T-cell (primary cell): ENCODE measurements around the gene COG1. TPM values are rescaled to one million over a fixed set of nuclear protein-coding genes. Genes with fewer than 3 reads are reported as not detected.

Experiments used
- ATAC-seq, 4 experiments: fragments of 200-7000 bp in 3 of 4; fragments of 150-1000 bp in 1 of 4; cut with Tn5 transposase; replicated peaks in 1 of 4; 1 replicate in 3 of 4; 2 replicates in 1 of 4; pipeline ENCODE4 v1.10.0; 2021; ENCODE audit warnings: moderate library complexity in 3 of 4, mild to moderate bottlenecking in 2 of 4, moderate number of reproducible peaks in 1 of 4
- CTCF ChIA-PET, 2 donors: fragments of 300-600 bp; sonication (Branson Sonifier 250); formaldehyde crosslinking; loops; one replicate each; lab custom pipeline; 2022; ENCODE audit warnings: antibody characterized with exemption in 2 of 2; lab: Charles Lee
- POLR2A ChIA-PET, 2 donors: fragments of 300-600 bp; sonication (Branson Sonifier 250); formaldehyde crosslinking; loops; one replicate each; lab custom pipeline; 2022; ENCODE audit warnings: antibody characterized with exemption in 2 of 2; lab: Charles Lee
- DNase-seq, 35 experiments: peaks; one replicate each; pipeline versions ENCODE4 v3.0.0 to v3.0.0-alpha.2; 2013 to 2023
- H3K27ac ChIP-seq: one replicate; pipeline ENCODE4 v1.5.1; 2013; ENCODE audit warnings: low read length
- H3K27me3 ChIP-seq, 2 experiments: replicated peaks in 1 of 2; 1 replicate in 1 of 2; 2 replicates in 1 of 2; pipeline versions ENCODE4 v1.6.1 to v1.7.0; 2013; ENCODE audit warnings: low read length in 1 of 2, mixed read lengths in 1 of 2; ENCODE audit not compliant: control insufficient read depth in 2 of 2, insufficient read depth in 2 of 2; ENCODE audit errors: extremely low read depth in 1 of 2
- H3K36me3 ChIP-seq, 2 donors: 1 replicate in 1 of 2; 2 replicates in 1 of 2; pipeline versions ENCODE4 v1.6.1 to v1.7.0; 2013; ENCODE audit warnings: low read length in 1 of 2; ENCODE audit not compliant: control insufficient read depth in 2 of 2, insufficient read depth in 1 of 2; ENCODE audit errors: extremely low read depth in 1 of 2
- H3K4me1 ChIP-seq, 2 experiments: 1 replicate in 1 of 2; 2 replicates in 1 of 2; pipeline versions ENCODE4 v1.6.1 to v1.7.0; 2013; ENCODE audit warnings: low read length in 2 of 2, mixed read lengths in 1 of 2; ENCODE audit not compliant: insufficient read depth in 2 of 2, control insufficient read depth in 1 of 2; ENCODE audit errors: extremely low read depth in 1 of 2
- H3K4me3 ChIP-seq, 2 donors: 1 replicate in 1 of 2; 2 replicates in 1 of 2; pipeline versions ENCODE4 v1.5.1 to v1.7.0; 2013; ENCODE audit warnings: mild to moderate bottlenecking in 2 of 2, low read length in 1 of 2, moderate library complexity in 1 of 2; ENCODE audit not compliant: control insufficient read depth in 1 of 2; ENCODE audit errors: extremely low read depth in 1 of 2
- H3K9me3 ChIP-seq: 2 replicates; pipeline ENCODE4 v1.7.0; 2013
- H3K27ac Mint-ChIP-seq, 2 donors: one replicate each; pipeline ENCODE4 v1.8.0; 2020 to 2021; ENCODE audit warnings: mild to moderate bottlenecking in 2 of 2, mixed read lengths in 2 of 2
- H3K27me3 Mint-ChIP-seq, 2 donors: one replicate each; pipeline ENCODE4 v1.8.0; 2021 to 2022; ENCODE audit warnings: mixed read lengths in 2 of 2
- H3K36me3 Mint-ChIP-seq: one replicate; pipeline ENCODE4 v1.8.0; 2021; ENCODE audit warnings: mixed read lengths
- H3K4me1 Mint-ChIP-seq, 3 donors: one replicate each; pipeline ENCODE4 v1.8.0; 2020 to 2022; ENCODE audit warnings: mixed read lengths in 3 of 3, mild to moderate bottlenecking in 1 of 3
- H3K4me3 Mint-ChIP-seq, 3 donors: one replicate each; pipeline ENCODE4 v1.8.0; 2020 to 2022; ENCODE audit warnings: mild to moderate bottlenecking in 3 of 3, mixed read lengths in 3 of 3, moderate library complexity in 3 of 3
- H3K9me3 Mint-ChIP-seq, 3 donors: one replicate each; pipeline ENCODE4 v1.8.0; 2020 to 2022; ENCODE audit warnings: mixed read lengths in 3 of 3
- WGBS: methylation state at CpG from one replicate; pipeline ENCODE4 v1.1.5; 2013; ENCODE audit warnings: missing lambda C conversion rate; ENCODE audit not compliant: insufficient coverage; 5-methylcytosine and 5-hydroxymethylcytosine counted together
- total RNA-seq, 35 experiments: library from RNA in 6 of 35; stranded (reverse) in 6 of 35; fragments of 120-200 nt in 1 of 35; gene quantifications; one replicate each; pipeline versions ENCODE4 v1.2.1 to v1.2.4 and lab custom pipeline; 2013 to 2026

COG1 gene
- total RNA-seq, 5 donors from 2014 or later (not counting 1 experiment from before 2014, with no cell fraction given) = 66.3 to 77.2 (median 73.3) TPM

- peaks cover 53 to 62% of the 10 kb centered on the region in 2 donors for H3K27me3 Mint-ChIP-seq
- peaks cover 23 to 42% (median 26%) of the 10 kb centered on the region in 3 donors for H3K4me1 Mint-ChIP-seq
- DNase-seq (no peak), ATAC-seq (peak in 1 of 4 experiments; percentile 31)
- WGBS = 37% methylated on average over 4 of the region's 8 CpGs
- H3K4me3 Mint-ChIP-seq = peak overlapping the region; percentile 25 to 66 (median 32)
- no peaks in the 10 kb centered on the region for H3K9me3 Mint-ChIP-seq
- ChIA-PET POLR2A (interaction anchor here in 1 of 2 donors (0.6 kb wide), 1 partner anchor 24 kb away, joined by 3 read pairs; no protein-coding TSS in a partner anchor), CTCF (no interaction called here)
- H3K4me3 ChIP-seq = peak overlapping the region in 1 of 2 donors; percentile 68
- H3K27ac ChIP-seq = no peak overlapping the region
- no peaks in the 10 kb centered on the region for H3K9me3 ChIP-seq
- H3K36me3 ChIP-seq = no peaks in the 10 kb centered on the region
- peaks cover 2 to 29% of the 10 kb centered on the region in 2 experiments for H3K4me1 ChIP-seq
- H3K36me3 Mint-ChIP-seq = no peaks in the 10 kb centered on the region
- H3K27me3 ChIP-seq = peaks cover 17 to 50% of the 10 kb centered on the region in 2 experiments
- H3K27ac Mint-ChIP-seq = no peak overlapping the region
Observed at GRCh38 chr17:73166731-73167581, 25.9 kb upstream of the COG1 start.

- ChIA-PET CTCF (no interaction called here), POLR2A (no interaction called here)
- peaks cover 16 to 38% of the 10 kb centered on the region in 2 experiments for H3K27me3 ChIP-seq
- Mint-ChIP-seq H3K36me3 (no peaks in the 10 kb centered on the region), H3K9me3 (no peaks in the 10 kb centered on the region), H3K4me1 (peaks cover 30 to 45% (median 32%) of the 10 kb centered on the region in 3 donors), H3K27me3 (peaks cover 39 to 46% of the 10 kb centered on the region in 2 donors), H3K27ac (no peak overlapping the region), H3K4me3 (no peak overlapping the region)
- H3K9me3 ChIP-seq = no peaks in the 10 kb centered on the region
- DNase-seq (no peak), ATAC-seq (no peak)
- 77% methylated on average over 2 of the region's 6 CpGs for WGBS
- H3K36me3 ChIP-seq = no peaks in the 10 kb centered on the region
- H3K4me1 ChIP-seq = peaks cover 5 to 33% of the 10 kb centered on the region in 2 experiments
- no peak overlapping the region for H3K27ac ChIP-seq
- no peak overlapping the region for H3K4me3 ChIP-seq
Observed at GRCh38 chr17:73168667-73169066, 24.2 kb upstream of the COG1 start.

- H3K36me3 Mint-ChIP-seq = no peaks in the 10 kb centered on the region
- CTCF ChIA-PET = no interaction called here
- no peaks in the 10 kb centered on the region for H3K9me3 Mint-ChIP-seq
- 100% methylated on average over 2 of the region's 5 CpGs for WGBS
- Histone ChIP-seq H3K4me1 (peaks cover 4 to 21% of the 10 kb centered on the region in 2 experiments), H3K27ac (no peak overlapping the region), H3K4me3 (no peak overlapping the region), H3K36me3 (no peaks in the 10 kb centered on the region), H3K9me3 (no peaks in the 10 kb centered on the region), H3K27me3 (peaks cover 12 to 24% of the 10 kb centered on the region in 2 experiments)
- H3K27ac Mint-ChIP-seq = no peak overlapping the region
- POLR2A ChIA-PET = interaction anchor here in 1 of 2 donors (0.5 kb wide), 1 partner anchor 194 kb away, joined by 3 read pairs; no protein-coding TSS in a partner anchor
- H3K4me3 Mint-ChIP-seq = no peak overlapping the region
- H3K4me1 Mint-ChIP-seq = peaks cover 26 to 33% (median 29%) of the 10 kb centered on the region in 3 donors
- no peak for ATAC-seq
- H3K27me3 Mint-ChIP-seq = peaks cover 27 to 34% of the 10 kb centered on the region in 2 donors
- DNase-seq = no peak
Observed at GRCh38 chr17:73170324-73170723, 22.5 kb upstream of the COG1 start.

GRCh38 chr17:73172252-73172651 is 20.6 kb upstream of the COG1 start:
- Mint-ChIP-seq H3K4me3 (no peak overlapping the region), H3K9me3 (no peaks in the 10 kb centered on the region), H3K36me3 (no peaks in the 10 kb centered on the region), H3K4me1 (peaks cover 13 to 19% (median 13%) of the 10 kb centered on the region in 3 donors), H3K27ac (peak overlapping the region in 1 of 2 donors; percentile 6), H3K27me3 (peaks cover 16 to 18% of the 10 kb centered on the region in 2 donors)
- no peak overlapping the region for H3K4me3 ChIP-seq
- CTCF ChIA-PET = interaction anchor here in 1 of 2 donors (0.5 to 0.6 kb wide), 2 partner anchors 676 to 1751 kb away, joined by 3 to 4 read pairs; partner anchors contain the start of gene USH1G
- H3K27ac ChIP-seq = no peak overlapping the region
- DNase-seq (no peak), ATAC-seq (peak in 2 of 4 experiments; percentile 13 to 19)
- POLR2A ChIA-PET = interaction anchor here in 1 of 2 donors (0.5 kb wide), 1 partner anchor 55 kb away, joined by 7 read pairs; no protein-coding TSS in a partner anchor
- peaks cover 8 to 9% of the 10 kb centered on the region in 2 experiments for H3K27me3 ChIP-seq
- H3K4me1 ChIP-seq = peaks cover 3 to 6% of the 10 kb centered on the region in 2 experiments
- no peaks in the 10 kb centered on the region for H3K9me3 ChIP-seq
- WGBS = no CpG with 5 or more reads among the region's 3 CpGs
- H3K36me3 ChIP-seq = no peaks in the 10 kb centered on the region

- peaks cover 9 to 15% (median 13%) of the 10 kb centered on the region in 3 donors for H3K4me1 Mint-ChIP-seq
- peaks cover 3 to 6% of the 10 kb centered on the region in 2 experiments for H3K4me1 ChIP-seq
- H3K27me3 Mint-ChIP-seq = peaks cover 4 to 10% of the 10 kb centered on the region in 2 donors
- ATAC-seq (no peak), DNase-seq (no peak)
- no peaks in the 10 kb centered on the region for H3K36me3 Mint-ChIP-seq
- ChIA-PET POLR2A (no interaction called here), CTCF (no interaction called here)
- WGBS = 95% methylated on average over 3 of the region's 7 CpGs
- no peak overlapping the region for H3K4me3 ChIP-seq
- H3K9me3 Mint-ChIP-seq = no peaks in the 10 kb centered on the region
- H3K4me3 Mint-ChIP-seq = no peak overlapping the region
- no peak overlapping the region for H3K27ac Mint-ChIP-seq
- no peaks in the 10 kb centered on the region for H3K36me3 ChIP-seq
- no peaks in the 10 kb centered on the region for H3K9me3 ChIP-seq
- H3K27me3 ChIP-seq = peaks cover 3% of the 10 kb centered on the region in 2 experiments
- H3K27ac ChIP-seq = no peak overlapping the region
Observed at GRCh38 chr17:73174126-73174525, 18.7 kb upstream of the COG1 start.

GRCh38 chr17:73175962-73176565 is 16.8 kb upstream of the COG1 start:
- ATAC-seq (no peak), DNase-seq (no peak)
- no peaks in the 10 kb centered on the region for H3K9me3 Mint-ChIP-seq
- CTCF ChIA-PET = no interaction called here
- WGBS = 88% methylated on average over 1 of the region's 10 CpGs
- Histone ChIP-seq H3K9me3 (no peaks in the 10 kb centered on the region), H3K4me3 (no peak overlapping the region), H3K27ac (no peak overlapping the region), H3K27me3 (no peaks in the 10 kb centered on the region), H3K36me3 (no peaks in the 10 kb centered on the region), H3K4me1 (peaks cover 3 to 6% of the 10 kb centered on the region in 2 experiments)
- H3K4me1 Mint-ChIP-seq = peaks cover 9 to 13% (median 13%) of the 10 kb centered on the region in 3 donors
- POLR2A ChIA-PET = no interaction called here
- no peaks in the 10 kb centered on the region for H3K36me3 Mint-ChIP-seq
- H3K27me3 Mint-ChIP-seq = peaks cover 0 to 4% of the 10 kb centered on the region in 2 donors
- H3K4me3 Mint-ChIP-seq = no peak overlapping the region
- H3K27ac Mint-ChIP-seq = no peak overlapping the region
